ENCODE measurements around the gene ADSL.

- TF ChIP-seq POLR2AphosphoS5 (IDR thresholded peaks at IDR 0.05) (no peak), CTCF (IDR thresholded peaks at IDR 0.05) (no peak), POLR2A (IDR thresholded peaks at IDR 0.05) (no peak)
Observed at GRCh38 chr22:40330615-40331014, 15.7 kb upstream of the ADSL start.
